GM13977 (cell line): ENCODE results near the gene SEZ6L2.
"Not testable (repeated sequence)": the region's sequence is repeated elsewhere in the genome, so short reads cannot be mapped to it uniquely, and the experiment has no call there.

Source experiments
- DNase-seq: peaks from one replicate; pipeline ENCODE4 v3.0.0; 2012; ENCODE audit warnings: low spot score
- in situ Hi-C: fragments of 300-500 bp; cut with MboI; formaldehyde crosslinking; loops from one replicate; pipeline ENCODE4 v1.12.0; 2022; ENCODE audit warnings: low sequenced_read_pairs, low pct_unique_long_range_greater_than_20kb, mixed read lengths, inconsistent platforms; ENCODE audit not compliant: unreplicated experiment
- TF ChIP-seq, protein P1 (sequence below): IDR thresholded peaks from 2 replicates; pipeline ENCODE4 v1.5.1; 2012; ENCODE audit warnings: mild to moderate bottlenecking, control low read depth; ENCODE audit not compliant: insufficient read depth; ENCODE audit errors: extremely low read depth, missing control alignments

Gene SEZ6L2

DNA sequence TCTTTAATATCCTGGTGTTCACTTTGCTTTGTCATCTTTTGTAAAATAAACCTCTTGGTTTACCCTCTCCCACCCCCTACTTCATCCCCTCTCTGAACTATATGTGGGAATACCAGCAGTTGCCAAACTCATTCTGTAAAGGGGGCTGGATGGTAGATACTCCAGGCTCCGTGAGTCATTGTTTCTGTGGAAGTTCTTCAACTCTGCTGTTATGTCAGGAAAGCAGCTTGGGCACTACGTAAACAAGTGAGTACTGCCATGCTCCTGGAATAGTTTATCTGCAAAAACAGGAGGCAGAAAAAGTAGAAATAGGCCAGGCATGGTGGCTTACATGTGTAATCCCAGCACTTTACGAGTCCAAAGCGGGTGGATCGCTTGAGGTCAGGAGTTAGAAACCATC lies 61.5 kb downstream of the SEZ6L2 start:
- no peak for DNase-seq
- TF ChIP-seq, protein P1, sequence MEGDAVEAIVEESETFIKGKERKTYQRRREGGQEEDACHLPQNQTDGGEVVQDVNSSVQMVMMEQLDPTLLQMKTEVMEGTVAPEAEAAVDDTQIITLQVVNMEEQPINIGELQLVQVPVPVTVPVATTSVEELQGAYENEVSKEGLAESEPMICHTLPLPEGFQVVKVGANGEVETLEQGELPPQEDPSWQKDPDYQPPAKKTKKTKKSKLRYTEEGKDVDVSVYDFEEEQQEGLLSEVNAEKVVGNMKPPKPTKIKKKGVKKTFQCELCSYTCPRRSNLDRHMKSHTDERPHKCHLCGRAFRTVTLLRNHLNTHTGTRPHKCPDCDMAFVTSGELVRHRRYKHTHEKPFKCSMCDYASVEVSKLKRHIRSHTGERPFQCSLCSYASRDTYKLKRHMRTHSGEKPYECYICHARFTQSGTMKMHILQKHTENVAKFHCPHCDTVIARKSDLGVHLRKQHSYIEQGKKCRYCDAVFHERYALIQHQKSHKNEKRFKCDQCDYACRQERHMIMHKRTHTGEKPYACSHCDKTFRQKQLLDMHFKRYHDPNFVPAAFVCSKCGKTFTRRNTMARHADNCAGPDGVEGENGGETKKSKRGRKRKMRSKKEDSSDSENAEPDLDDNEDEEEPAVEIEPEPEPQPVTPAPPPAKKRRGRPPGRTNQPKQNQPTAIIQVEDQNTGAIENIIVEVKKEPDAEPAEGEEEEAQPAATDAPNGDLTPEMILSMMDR: no peak
- in situ Hi-C loops: no loop called here

DNA sequence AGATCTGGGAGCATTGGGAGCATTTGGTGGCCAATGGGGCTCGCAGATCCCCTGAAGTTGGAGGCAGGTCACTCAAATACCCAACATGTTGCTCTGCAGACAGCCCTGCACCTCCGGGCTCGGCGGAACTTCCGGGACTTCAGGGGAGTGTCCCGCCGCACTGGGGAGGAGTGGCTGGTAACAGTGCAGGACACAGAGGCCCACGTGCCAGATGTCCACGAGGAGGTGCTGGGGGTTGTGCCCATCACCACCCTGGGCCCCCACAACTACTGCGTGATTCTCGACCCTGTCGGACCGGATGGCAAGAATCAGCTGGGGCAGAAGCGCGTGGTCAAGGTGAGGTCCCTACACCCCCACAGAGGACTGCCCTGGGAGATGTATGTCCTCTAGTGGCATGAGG lies 62.7 kb downstream of the SEZ6L2 start:
- no peak for DNase-seq
- in situ Hi-C loops: no loop called here
- TF ChIP-seq, protein P1: no peak

DNA sequence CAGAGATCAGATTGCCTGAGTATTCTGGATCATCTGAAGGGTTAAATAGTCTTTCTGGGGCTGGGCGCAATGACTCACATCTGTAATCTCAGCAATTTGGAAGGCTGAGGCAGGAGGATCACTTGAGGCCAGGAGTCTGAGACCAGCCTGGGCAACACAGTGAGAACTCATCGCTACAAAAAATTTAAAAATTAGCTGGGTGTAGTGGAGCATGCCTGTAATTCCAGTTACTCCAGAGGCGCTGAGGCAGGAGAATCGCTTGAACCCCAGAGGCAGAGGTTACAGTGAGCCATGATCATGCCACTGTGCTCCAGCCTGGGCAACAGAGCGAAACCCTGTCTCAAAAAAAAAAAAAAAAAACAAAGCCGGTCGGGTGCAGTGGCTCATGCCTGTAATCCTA lies 63.4 kb downstream of the SEZ6L2 start:
- in situ Hi-C loops: no loop called here
- TF ChIP-seq, protein P1: no peak
- DNase-seq: no peak

- in situ Hi-C loops: no loop called here
These were observed 65.3 kb downstream of the SEZ6L2 start for GRCh38 chr16:29834079-29834478.

DNA sequence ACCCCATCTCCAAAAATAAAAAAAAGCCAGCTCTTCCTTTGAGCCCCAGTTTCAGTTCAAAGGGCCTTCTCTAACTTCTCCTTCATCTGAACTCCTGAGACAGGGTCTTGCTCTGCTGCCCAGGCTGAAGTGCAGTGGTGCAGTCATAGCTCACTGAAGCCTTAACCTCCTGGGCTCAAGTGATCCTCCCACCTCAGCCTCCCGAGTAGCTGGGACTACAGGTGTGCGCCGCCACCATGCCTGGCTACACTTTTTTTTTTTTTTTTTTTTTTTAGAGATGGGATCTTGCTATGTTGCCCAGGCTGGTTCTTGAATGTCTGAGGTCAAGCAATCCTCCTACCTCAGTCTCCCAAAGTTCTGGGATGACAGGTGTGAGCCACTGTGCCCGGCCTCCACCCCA lies 66.1 kb downstream of the SEZ6L2 start:
- in situ Hi-C loops, DNase-seq: not testable (repeated sequence)

More at GRCh38 chr16:29834079-29834478, 65.3 kb downstream of the SEZ6L2 start:
- TF ChIP-seq, protein P1: no peak
- no peak for DNase-seq

DNA sequence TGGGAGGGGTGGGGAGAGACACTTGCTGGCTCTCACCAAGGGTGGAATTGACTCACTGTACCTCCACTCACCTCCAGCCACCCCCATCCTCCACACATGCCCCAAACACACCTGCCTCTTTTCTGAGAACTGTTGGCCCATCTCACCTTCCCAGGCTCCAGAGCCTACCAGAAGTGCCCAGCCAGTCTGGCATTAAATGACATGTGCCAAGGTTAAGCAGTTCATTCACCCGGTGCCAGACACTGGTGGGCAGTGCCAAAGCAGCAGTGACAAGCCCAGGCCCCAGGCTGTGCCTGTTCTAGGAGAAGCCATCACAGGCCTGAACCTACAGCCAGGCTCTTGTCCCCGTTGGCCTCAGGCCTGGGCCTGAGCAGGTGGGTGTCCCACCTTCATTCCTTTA lies 67.9 kb downstream of the SEZ6L2 start:
- TF ChIP-seq, protein P1: no peak
- in situ Hi-C loops: no loop called here

GRCh38 chr16:29830774-29831173 lies 68.6 kb downstream of the SEZ6L2 start:
- TF ChIP-seq, protein P1: no peak
- DNase-seq: no peak
- in situ Hi-C loops: no loop called here

More for the DNA sequence above, 67.9 kb downstream of the SEZ6L2 start:
- no peak for DNase-seq
